Bone marrow (tissue), 2 donors: ENCODE results near the gene TBC1D17.

ENCODE experiments used
- DNase-seq, 2 donors: peaks; one replicate each; lab custom pipeline; 2025; lab: John Stamatoyannopoulos, UW

Gene TBC1D17

GRCh38 chr19:49877020-49877878 is at the start of gene TBC1D17, which contains the start of gene AKT1S1:
Gene TBC1D17 (plus strand): TSS chr19:49877702. CDS start chr19:49877724, 22 bp downstream.
Gene AKT1S1 (minus strand): TSS chr19:49877355. CDS start chr19:49873295, 4,060 bp downstream.
- peak; percentile 98 to 100 for DNase-seq

- DNase-seq: no peak
These were observed 48.3 kb upstream of the TBC1D17 start for GRCh38 chr19:49829200-49829599.

GRCh38 chr19:49829721-49830120 is 47.8 kb upstream of the TBC1D17 start:
- no peak for DNase-seq

DNA sequence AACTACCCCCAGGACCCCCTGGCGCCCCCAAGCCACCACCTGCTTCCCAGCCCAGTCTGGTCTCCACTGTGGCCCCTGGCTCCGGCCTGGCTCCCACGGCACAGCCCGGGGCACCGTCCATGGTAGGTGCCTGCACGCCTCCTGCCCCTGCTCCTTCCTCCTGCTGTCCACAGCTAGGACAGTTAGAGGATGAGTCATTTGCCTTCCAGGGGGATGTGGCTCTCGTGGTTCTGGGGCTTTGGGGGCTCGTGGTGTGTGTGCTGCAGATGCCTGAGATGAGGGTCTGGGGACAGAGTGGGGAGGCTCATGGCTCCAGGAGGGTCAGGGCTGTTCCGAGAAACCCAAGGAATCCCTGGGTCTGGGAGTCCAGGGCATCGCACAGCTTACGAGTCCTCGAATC is 46.7 kb upstream of the TBC1D17 start:
- no peak for DNase-seq

DNA sequence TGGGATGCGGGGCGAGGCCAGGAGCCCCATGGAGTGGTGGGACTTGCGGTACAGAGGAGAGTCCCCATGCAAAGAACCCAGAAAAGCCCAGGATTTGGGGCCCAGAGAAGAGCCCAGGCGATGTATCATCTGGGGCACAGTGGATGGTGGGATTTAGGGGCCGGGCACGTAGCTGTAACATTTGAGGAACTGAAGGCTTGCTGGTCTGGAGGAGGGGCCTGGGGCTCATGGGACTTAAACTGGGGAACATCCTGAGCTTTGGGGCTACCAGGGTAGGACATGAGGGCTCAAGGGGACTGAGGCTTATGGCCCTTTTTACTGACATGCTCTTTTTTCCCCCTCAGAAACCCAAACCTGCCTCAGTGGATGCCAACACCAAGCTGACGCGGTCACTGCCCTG is 45.9 kb upstream of the TBC1D17 start:
- DNase-seq: no peak

DNA sequence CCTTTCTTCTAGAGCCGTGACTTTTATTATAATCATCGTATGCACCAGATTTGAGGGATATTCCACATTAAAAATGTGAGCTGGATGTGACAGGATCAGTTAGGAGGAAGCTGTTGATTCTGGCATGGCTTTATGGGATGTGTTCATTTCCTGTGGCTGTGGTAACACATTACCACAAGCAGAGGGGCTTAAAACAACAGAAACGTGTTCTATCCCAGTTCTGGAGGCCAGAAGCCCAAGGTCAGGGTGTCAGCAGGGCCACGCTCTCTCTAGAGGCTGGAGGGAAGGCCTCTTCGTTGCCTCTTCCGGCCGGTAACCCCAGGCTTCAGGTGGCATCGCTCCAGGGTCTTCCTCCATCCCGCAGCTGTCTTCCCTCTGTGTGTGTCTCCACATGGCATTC is 44.9 kb upstream of the TBC1D17 start:
- DNase-seq: no peak

- DNase-seq: no peak
These were observed 43.9 kb upstream of the TBC1D17 start for GRCh38 chr19:49833599-49833998.

- no peak for DNase-seq
These were observed 41.9 kb upstream of the TBC1D17 start for GRCh38 chr19:49835562-49835961.

- DNase-seq: no peak
These were observed 41.1 kb upstream of the TBC1D17 start for GRCh38 chr19:49836176-49837008.

DNA sequence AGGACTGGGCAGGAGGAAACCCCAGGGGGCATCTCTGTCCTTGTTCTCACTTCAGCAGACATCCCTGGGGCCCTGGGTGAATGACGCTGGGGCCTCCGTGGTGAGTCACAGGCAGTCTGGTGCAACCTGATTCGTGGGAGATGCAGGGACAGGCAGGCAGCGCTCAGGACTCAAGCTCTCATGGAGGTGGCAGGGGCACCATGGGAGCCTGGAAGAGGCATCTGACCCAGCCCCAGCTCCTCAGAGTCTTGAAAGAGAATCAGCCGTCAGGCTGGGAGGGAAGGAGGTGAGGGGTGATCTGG is 40.5 kb upstream of the TBC1D17 start:
- no peak for DNase-seq

- no peak for DNase-seq
These were observed 40.1 kb upstream of the TBC1D17 start for GRCh38 chr19:49837425-49837824.

DNA sequence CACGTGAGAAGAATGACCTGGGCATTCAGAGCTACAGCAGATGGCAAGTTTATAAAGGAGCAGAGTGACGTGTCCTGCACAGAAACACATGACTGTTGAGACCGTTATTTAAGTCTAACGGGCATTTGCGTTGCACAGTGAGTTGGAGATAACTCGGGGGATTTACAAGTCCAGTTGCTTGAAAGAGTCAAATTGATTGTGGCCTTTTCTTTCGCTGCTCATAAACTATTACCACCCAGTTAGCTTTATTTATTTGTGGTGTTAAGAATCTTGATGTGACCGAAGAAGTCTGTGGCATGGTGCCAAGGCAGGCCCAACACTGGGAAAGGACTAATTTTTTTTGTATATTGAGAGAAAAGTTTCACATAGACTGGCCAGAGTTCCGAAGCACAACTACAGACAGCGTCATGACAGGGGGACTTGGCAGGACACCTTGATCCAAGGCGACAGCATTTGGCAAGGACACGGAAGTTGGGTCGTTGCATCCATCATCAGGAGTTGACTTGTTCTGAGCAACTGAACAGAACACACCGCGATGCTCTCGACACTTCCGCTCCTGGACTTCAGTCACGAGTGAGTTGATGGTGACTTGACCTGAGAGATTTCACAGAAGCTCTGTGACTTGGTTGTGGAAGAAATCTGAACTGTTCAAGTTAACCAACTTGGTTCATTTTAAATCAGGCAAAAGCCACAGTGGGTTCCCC is 38.5 kb upstream of the TBC1D17 start:
- no peak for DNase-seq

DNA sequence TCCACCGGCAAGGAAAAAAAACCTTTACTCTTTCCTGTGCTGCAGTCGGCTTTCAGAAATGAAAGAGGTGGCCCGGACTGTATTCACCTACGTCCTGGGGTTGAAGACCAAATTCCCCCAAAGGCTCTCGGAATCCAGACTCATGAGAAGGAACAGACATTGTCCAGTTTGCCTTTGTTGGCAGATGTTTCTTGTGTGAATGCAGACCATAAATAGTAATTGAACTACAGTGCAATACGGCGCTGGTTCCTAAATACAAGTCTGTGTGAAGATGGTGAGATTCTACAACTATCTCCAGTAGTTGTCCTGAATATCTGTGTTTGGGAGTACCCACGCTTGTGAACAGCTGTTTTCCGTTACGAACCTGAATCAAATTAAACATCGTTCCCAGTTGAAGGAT is 37.8 kb upstream of the TBC1D17 start:
- DNase-seq: no peak

GRCh38 chr19:49840321-49840720 is 37.2 kb upstream of the TBC1D17 start:
- no peak for DNase-seq

- DNase-seq: no peak
These were observed 36.7 kb upstream of the TBC1D17 start for GRCh38 chr19:49840736-49841249.

DNA sequence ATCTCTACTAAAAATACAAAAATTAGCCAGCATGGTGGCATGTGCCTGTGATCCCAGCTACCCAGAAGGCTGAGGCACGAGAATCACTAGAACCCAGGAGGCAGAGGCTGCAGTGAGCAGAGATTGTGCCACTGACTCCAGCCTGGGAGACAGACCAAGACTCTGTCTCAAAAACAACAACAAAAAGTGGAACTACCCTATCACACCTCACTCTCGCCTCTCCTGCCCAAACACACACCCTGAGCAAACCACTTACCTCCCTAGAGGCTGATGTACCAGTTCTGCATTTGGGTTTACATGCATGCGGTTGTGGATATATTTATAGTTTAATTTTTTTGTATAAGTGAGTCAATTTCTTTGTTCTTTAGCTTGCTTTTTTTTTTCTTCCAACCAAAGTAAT is 34.2 kb upstream of the TBC1D17 start:
- DNase-seq: no peak

GRCh38 chr19:49844138-49845095 is 33.1 kb upstream of the TBC1D17 start:
- no peak for DNase-seq

GRCh38 chr19:49845414-49845813 is 32.1 kb upstream of the TBC1D17 start:
- no peak for DNase-seq

- no peak for DNase-seq
These were observed 31.1 kb upstream of the TBC1D17 start for GRCh38 chr19:49846408-49846807.

DNA sequence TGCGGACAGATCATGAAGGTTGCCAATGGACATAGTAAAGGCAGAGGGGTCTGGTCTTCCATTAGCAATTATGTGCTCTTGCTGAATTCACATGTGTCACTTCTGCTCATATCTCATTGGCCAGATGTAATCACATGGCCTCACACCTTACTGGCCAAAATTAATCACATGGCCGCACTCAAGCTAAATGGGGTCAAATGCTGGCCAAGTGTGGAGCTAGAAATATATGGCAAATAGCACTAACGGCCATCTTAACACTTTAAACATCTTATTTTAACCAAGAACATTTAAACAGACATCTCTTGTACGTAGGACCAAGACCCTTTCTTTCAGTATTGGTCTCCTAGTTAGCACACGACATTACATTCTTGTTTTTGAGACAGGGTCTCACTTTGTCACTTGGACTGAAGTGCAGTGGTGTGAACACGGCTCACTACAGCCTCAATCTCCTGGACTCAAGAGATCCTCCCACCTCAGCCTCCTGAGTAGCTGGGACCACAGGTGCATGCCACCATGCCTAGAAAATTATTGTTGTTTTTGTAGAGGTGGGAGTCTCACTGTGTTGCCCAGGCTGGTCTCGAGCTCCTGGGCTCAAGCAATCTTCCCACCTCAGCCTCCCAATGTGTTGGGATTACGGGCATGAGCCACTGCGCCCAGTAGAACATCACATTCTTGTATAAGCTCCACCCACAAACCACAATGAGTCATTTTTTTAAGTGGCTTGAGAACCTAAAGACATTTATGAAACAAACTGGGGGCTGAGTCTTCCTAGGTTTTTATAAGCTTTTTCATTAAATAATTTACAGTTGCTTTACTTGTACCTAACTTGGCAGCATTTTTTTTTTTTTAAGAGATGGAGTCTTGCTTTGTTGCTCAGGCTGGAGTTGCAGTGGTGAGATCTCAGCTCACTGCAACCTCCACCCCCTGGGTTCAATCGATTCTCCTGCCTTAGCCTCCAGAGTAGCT is 29.5 kb upstream of the TBC1D17 start:
- peak in 1 of 2 donors; percentile 74 for DNase-seq
